ENCODE measurements around the gene CHCHD1. TPM values are rescaled to one million over a fixed set of nuclear protein-coding genes. Genes with fewer than 3 reads are reported as not detected.
"Not testable (repeated sequence)": the region's sequence is repeated elsewhere in the genome, so short reads cannot be mapped to it uniquely, and the experiment has no call there.

CHCHD1 gene
- total RNA-seq, 1 experiment from 2014 or later = 65.5 TPM

DNA sequence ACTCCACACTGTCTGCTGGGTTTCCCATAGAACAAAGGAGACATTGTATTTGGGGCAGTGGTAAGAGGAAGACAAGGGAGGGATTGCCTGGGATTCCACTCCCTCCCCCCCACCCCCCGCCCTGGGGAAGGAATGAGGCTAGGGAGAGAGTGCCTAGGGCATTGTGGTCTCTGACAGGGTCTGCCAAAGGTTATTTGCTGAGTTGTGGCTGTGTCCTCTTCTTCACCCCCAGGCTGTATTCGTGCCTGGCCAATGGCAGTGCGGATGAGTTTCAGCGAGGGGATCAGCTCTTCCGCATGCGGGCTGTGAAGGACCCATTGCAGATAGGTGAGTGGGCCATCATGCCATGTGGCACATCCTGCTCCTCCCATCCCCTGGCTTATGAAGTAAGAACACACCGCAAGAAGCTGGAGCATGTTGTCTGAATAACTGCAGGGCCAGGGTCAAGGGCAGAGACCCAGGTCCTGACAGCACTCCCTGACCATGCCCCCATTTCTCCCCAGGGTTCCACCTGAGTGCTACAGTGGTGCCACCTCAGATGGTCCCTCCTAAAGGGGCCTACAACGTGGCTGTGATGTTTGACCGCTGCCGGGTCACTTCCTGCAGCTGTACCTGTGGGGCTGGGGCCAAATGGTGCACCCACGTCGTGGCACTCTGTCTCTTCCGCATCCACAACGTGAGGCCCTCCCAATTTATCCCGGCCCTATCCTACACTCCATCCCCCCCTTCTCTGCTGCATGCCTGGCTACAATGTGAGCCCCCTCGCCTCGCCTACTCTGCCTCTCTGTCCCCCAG lies 7.2 kb downstream of the CHCHD1 start:
- in situ Hi-C loops (cut with HindIII; ENCODE audit: low sequenced_read_pairs) = no loop called here
- no peak for DNase-seq (ENCODE audit: low spot score)

- no peak for DNase-seq (ENCODE audit: low spot score)
- in situ Hi-C loops (cut with HindIII; ENCODE audit: low sequenced_read_pairs) = no loop called here
Observed at GRCh38 chr10:73789659-73790055, 7.8 kb downstream of the CHCHD1 start.

DNA sequence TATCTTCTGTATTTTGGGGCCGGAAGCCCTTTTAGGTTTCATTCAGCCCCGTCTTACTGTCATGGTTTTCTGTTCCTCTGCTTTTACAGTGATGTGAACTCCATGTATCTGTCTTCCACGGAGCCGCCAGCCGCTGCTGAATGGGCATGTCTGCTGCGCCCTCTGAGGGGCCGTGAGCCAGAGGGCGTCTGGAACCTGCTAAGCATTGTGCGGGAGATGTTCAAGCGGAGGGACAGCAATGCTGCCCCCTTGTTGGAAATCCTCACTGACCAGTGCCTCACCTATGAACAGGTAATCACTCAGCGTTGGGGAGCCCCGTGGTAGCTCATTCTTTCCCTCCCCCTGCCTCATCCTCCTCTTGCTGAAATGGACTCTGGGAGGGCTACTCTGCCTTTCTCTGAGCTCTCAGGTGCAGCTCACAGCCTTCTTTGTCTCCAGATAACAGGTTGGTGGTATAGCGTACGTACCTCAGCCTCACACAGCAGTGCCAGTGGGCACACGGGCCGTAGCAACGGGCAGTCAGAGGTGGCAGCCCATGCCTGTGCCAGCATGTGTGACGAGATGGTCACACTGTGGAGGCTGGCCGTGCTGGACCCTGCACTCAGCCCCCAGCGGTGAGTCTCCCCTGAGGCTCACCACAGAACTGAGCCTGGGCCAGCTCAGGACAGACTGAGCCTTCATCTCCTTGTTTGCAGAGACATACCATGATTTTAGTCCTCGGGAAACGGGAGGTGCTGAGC lies 9.2 kb downstream of the CHCHD1 start:
- in situ Hi-C loops (cut with HindIII; ENCODE audit: low sequenced_read_pairs) = no loop called here
- DNase-seq (ENCODE audit: low spot score) = no peak

- in situ Hi-C loops (cut with HindIII; ENCODE audit: low sequenced_read_pairs) = no loop called here
- no peak for DNase-seq (ENCODE audit: low spot score)
Observed at GRCh38 chr10:73791871-73792400, 10.1 kb downstream of the CHCHD1 start.

GRCh38 chr10:73793456-73793855 lies 11.6 kb downstream of the CHCHD1 start:
- in situ Hi-C loops (cut with HindIII; ENCODE audit: low sequenced_read_pairs) = no loop called here
- no peak for DNase-seq (ENCODE audit: low spot score)

DNA sequence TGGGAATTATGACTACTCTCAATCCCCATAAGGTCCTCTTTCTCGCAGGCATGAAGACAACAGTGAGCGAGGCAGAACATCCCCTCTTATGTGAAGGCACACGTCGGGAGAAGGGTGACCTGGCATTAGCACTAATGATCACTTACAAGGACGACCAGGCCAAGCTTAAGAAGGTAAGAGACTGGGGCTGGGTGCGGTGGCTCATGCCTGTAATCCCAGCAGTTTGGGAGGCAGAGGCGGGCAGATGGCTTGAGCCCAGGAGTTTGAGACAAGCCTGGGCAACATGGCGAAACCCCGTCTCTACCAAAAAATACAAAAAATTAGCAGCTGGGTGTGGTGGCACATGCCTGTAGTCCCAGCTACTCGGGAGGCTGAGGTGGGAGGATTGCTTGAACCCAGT lies 13.6 kb downstream of the CHCHD1 start:
- in situ Hi-C loops (cut with HindIII; ENCODE audit: low sequenced_read_pairs); DNase-seq (ENCODE audit: low spot score): not testable (repeated sequence)

DNA sequence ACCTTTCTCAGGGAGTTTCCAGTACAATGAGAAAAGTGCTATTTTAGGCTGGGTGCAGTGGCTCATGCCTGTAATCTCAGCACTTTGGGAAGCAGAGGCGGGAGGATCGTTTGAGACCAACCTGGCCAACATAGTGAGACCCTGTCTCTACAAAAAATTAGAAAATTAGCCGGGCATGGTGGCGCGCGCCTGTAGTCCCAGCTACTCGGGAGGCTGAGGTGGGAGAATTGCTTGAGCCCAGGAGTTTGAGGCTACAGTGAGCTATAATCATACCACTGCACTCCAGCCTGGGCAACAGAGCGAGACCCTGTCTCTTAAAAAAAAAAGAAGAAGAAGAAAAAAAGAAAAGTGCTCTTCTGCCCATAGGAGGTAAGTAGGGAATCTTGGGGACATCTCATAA lies 14.2 kb downstream of the CHCHD1 start:
- in situ Hi-C loops (cut with HindIII; ENCODE audit: low sequenced_read_pairs) = not testable (repeated sequence)

DNA sequence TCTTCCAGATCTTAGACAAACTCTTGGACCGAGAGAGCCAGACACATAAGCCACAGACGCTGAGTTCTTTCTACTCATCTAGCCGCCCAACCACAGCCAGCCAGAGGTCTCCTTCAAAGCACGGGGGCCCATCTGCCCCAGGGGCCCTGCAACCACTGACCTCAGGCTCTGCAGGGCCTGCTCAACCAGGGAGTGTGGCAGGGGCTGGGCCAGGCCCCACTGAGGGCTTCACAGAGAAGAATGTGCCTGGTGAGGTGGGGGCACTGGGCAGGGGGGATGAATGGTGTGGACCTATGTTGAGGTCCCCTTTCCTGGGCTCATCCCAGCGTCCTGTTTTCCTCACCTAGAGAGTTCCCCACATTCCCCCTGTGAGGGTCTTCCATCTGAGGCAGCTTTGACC lies 14.9 kb downstream of the CHCHD1 start:
- no peak for DNase-seq (ENCODE audit: low spot score)
- in situ Hi-C loops (cut with HindIII; ENCODE audit: low sequenced_read_pairs) = no loop called here

More for the DNA sequence above, 14.2 kb downstream of the CHCHD1 start:
- not testable (repeated sequence) for DNase-seq (ENCODE audit: low spot score)

DNA sequence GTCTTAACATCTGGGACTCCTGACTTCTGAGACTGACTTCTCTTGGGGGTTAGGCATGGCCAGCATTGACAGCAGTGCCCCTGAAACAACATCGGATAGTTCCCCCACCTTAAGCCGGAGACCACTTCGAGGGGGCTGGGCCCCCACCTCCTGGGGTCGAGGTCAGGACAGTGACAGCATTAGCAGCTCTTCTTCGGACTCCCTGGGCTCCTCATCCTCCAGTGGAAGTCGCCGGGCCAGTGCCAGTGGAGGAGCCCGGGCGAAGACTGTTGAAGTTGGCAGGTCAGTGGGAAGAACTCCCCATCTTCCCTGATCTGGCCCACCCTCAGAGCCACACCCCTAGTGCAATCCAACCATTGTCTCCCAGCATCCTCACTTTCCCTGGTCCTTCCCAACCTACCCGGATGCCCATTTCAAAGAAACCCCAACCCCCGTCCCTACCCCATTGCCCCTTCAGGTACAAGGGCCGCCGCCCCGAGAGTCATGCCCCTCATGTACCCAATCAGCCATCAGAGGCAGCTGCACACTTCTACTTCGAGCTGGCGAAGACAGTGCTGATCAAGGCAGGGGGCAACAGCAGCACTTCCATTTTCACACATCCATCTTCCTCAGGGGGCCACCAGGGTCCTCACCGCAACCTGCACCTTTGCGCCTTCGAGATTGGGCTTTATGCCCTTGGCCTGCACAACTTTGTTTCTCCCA lies 15.6 kb downstream of the CHCHD1 start:
- no peak for DNase-seq (ENCODE audit: low spot score)
- in situ Hi-C loops (cut with HindIII; ENCODE audit: low sequenced_read_pairs) = no loop called here

- in situ Hi-C loops (cut with HindIII; ENCODE audit: low sequenced_read_pairs) = no loop called here
- no peak for DNase-seq (ENCODE audit: low spot score)
Observed at GRCh38 chr10:73798087-73798486, 16.2 kb downstream of the CHCHD1 start.

DNA sequence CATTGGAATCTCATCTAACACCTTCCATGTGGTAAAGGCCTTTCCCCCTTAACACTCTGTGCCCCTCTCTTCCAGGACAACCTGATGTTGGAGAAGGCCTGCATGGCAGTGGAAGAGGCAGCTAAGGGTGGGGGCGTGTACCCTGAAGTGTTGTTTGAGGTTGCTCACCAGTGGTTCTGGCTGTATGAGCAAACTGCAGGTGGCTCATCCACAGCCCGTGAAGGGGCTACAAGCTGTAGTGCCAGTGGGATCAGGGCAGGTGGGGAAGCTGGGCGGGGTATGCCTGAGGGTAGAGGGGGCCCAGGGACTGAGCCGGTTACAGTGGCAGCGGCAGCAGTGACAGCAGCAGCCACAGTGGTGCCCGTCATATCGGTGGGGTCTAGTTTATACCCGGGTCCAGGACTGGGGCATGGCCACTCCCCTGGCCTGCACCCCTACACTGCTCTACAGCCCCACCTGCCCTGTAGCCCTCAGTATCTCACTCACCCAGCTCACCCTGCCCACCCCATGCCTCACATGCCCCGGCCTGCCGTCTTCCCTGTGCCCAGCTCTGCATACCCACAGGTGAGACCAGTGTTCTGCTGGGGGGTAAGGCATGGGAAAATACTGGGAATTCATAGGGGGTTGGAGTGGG lies 17.2 kb downstream of the CHCHD1 start:
- in situ Hi-C loops (cut with HindIII; ENCODE audit: low sequenced_read_pairs) = no loop called here
- no peak for DNase-seq (ENCODE audit: low spot score)

DNA sequence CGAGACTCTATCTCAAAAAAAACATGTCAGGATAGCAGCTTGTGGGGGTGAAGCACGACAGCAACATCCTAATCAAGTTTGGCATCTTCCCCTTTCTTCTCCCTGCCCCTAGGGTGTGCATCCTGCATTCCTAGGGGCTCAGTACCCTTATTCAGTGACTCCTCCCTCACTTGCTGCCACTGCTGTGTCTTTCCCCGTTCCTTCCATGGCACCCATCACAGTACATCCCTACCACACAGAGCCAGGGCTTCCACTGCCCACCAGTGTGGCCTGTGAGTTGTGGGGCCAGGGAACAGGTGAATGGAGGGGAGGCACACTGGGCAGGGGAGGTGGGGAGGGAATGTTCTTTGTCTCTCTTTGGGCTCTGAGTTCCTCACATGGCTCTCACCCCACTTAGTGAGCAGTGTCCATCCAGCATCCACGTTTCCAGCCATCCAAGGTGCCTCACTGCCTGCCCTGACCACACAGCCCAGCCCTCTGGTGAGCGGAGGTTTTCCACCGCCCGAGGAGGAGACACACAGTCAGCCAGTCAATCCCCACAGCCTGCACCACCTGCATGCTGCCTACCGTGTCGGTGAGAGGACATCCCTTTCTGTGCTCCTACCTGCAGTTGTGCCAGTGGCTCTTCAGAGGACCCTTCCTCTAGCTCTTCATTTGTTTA lies 18.2 kb downstream of the CHCHD1 start:
- DNase-seq (ENCODE audit: low spot score) = no peak
- in situ Hi-C loops (cut with HindIII; ENCODE audit: low sequenced_read_pairs) = no loop called here

- in situ Hi-C loops (cut with HindIII; ENCODE audit: low sequenced_read_pairs) = no loop called here
- no peak for DNase-seq (ENCODE audit: low spot score)
Observed at GRCh38 chr10:73800560-73801252, 18.9 kb downstream of the CHCHD1 start.

GRCh38 chr10:73801253-73801590 lies 19.4 kb downstream of the CHCHD1 start:
- in situ Hi-C loops (cut with HindIII; ENCODE audit: low sequenced_read_pairs) = no loop called here

GRCh38 chr10:73802276-73802991 lies 20.6 kb downstream of the CHCHD1 start:
- no peak for DNase-seq (ENCODE audit: low spot score)
- in situ Hi-C loops (cut with HindIII; ENCODE audit: low sequenced_read_pairs) = no loop called here

More at GRCh38 chr10:73801253-73801590, 19.4 kb downstream of the CHCHD1 start:
- no peak for DNase-seq (ENCODE audit: low spot score)

DNA sequence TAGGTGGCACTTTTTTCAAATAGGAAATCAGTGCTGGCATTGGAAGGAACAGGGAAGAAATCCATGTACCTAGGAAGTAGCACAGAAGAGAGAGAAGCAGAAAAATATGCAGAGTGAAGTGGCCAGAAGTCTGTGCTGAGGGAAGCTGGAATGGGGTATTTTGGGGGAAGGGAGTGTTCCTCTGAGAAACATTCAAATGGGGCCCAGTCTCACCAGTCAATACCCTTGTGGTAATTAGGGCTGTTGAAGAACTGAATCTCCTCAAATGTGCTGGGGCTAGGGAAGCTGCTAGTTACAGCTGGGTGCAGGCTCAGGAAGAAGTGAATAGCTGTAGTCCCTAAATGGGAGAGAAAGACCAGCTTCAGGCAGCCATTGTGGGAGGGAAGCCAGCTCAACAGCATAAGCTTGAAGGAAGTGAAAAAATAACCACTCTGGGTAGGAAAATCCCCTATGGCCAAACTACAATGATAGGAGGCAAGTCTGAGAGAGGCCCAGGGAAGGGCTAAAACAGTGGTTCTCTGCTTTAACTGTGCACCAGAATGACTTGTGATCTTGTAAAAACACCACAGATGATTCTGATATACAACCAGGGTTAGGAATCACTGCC lies 21.9 kb downstream of the CHCHD1 start:
- in situ Hi-C loops (cut with HindIII; ENCODE audit: low sequenced_read_pairs) = no loop called here
- no peak for DNase-seq (ENCODE audit: low spot score)

DNA sequence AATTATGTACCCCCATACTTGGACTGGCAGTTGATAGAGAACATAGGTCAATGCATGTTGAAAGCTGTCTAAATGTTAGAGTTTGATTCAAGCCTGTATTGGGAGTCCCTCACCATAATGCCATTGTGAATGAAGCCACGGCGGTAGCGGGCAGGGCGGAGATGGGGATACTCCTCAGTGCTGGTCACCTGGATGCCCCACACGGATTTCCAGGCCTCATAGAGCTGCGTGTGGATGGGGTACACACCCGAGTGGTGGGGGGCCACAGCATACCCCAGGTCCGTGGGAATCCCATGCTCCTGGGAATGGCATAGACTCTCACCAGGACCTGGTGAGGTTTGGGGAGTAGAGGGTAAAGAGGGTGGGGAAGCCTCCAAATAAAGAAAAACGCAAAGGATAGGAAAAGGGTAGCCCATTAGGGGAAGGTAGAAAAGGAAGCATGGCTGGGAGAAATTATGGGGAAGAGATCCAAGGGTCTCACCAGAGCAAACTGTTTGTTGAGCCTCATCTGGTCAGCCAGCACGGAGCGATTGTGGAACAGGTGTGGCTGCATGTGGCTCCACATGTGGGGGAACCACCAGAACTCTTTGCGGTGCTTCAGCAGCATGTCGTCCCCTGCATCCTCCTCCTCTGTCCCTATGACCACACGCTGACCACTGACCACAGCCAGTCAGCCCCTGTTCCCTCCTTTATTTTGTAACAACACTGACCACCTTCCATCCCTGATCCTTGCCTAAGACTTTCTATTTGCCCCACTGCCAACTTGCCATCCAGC lies 24.5 kb downstream of the CHCHD1 start:
- no peak for DNase-seq (ENCODE audit: low spot score)
- in situ Hi-C loops (cut with HindIII; ENCODE audit: low sequenced_read_pairs) = no loop called here

Data from G401 (cell line).